Keratinocyte (primary cell): ENCODE results near the gene CDH15. TPM values are rescaled to one million over a fixed set of nuclear protein-coding genes. Genes with fewer than 3 reads are reported as not detected.

ENCODE experiments used
- DNase-seq: peaks from one replicate; pipeline ENCODE4 v3.0.0-alpha.2; 2011; ENCODE audit warnings: low read depth, missing footprints, low spot score
- FAIRE-seq: peaks from 2 replicates; lab custom pipeline; 2011; peaks lifted over from hg19 to GRCh38; lab: Jason Lieb, UNC
- H2AFZ ChIP-seq: 2 replicates; pipeline ENCODE4 v1.6.0; 2012; ENCODE audit warnings: low read length, control low read depth, inconsistent platforms; ENCODE audit not compliant: control insufficient read depth
- H3K27ac ChIP-seq: 2 replicates; pipeline ENCODE4 v1.5.1; 2011; ENCODE audit warnings: low read length; ENCODE audit not compliant: control insufficient read depth, insufficient read depth
- H3K27me3 ChIP-seq: 3 replicates; pipeline ENCODE4 v1.6.0; 2011; ENCODE audit warnings: low read length; ENCODE audit not compliant: control insufficient read depth, insufficient read depth; ENCODE audit errors: extremely low read depth
- H3K36me3 ChIP-seq, 2 experiments: 2 replicates in 1 of 2; 3 replicates in 1 of 2; pipeline ENCODE4 v1.5.1; 2011; ENCODE audit warnings: low read length in 2 of 2, mild to moderate bottlenecking in 1 of 2; ENCODE audit not compliant: control insufficient read depth in 2 of 2, insufficient read depth in 2 of 2; ENCODE audit errors: extremely low read depth in 1 of 2
- H3K4me1 ChIP-seq: 3 replicates; pipeline ENCODE4 v1.5.1; 2011; ENCODE audit warnings: low read length; ENCODE audit not compliant: control insufficient read depth, insufficient read depth; ENCODE audit errors: extremely low read depth
- H3K4me2 ChIP-seq: 3 replicates; pipeline ENCODE4 v1.6.0; 2011; ENCODE audit warnings: low read depth, low read length; ENCODE audit not compliant: control insufficient read depth, insufficient read depth; ENCODE audit errors: extremely low read depth
- H3K4me3 ChIP-seq, 3 experiments: fragments of 200-600 bp in 1 of 3; sonication (generic) in 1 of 3; 2 replicates in 2 of 3; 3 replicates in 1 of 3; pipeline ENCODE4 v1.5.1; 2011 to 2016; ENCODE audit warnings: low read length in 3 of 3, mild to moderate bottlenecking in 3 of 3, control low read depth in 2 of 3, inconsistent platforms in 1 of 3, low read depth in 1 of 3, mixed read lengths in 1 of 3, mixed run types in 1 of 3, moderate library complexity in 1 of 3; ENCODE audit not compliant: control insufficient read depth in 2 of 3, insufficient read depth in 2 of 3; ENCODE audit errors: extremely low read depth in 1 of 3
- H3K79me2 ChIP-seq: 2 replicates; pipeline ENCODE4 v1.6.0; 2012; ENCODE audit warnings: low read length; ENCODE audit not compliant: control insufficient read depth, insufficient read depth
- H3K9ac ChIP-seq: 3 replicates; pipeline ENCODE4 v1.6.0; 2011; ENCODE audit warnings: low read length; ENCODE audit not compliant: control insufficient read depth, insufficient read depth; ENCODE audit errors: extremely low read depth
- H3K9me1 ChIP-seq: 3 replicates; pipeline ENCODE4 v1.6.0; 2011; ENCODE audit warnings: low read length; ENCODE audit not compliant: control insufficient read depth, insufficient read depth; ENCODE audit errors: extremely low read depth
- H3K9me3 ChIP-seq: 2 replicates; pipeline ENCODE4 v1.5.1; 2012; ENCODE audit warnings: low read depth, low read length; ENCODE audit not compliant: control insufficient read depth
- H4K20me1 ChIP-seq: 3 replicates; pipeline ENCODE4 v1.6.0; 2011; ENCODE audit warnings: low read length; ENCODE audit not compliant: control insufficient read depth, insufficient read depth; ENCODE audit errors: extremely low read depth
- CTCF ChIP-seq, 3 experiments: IDR thresholded peaks in 1 of 3; conservative IDR thresholded peaks in 1 of 3; optimal IDR thresholded peaks in 1 of 3; 2 replicates in 2 of 3; 3 replicates in 1 of 3; pipeline versions ENCODE3 to v1.5.1; 2011; ENCODE audit warnings: low read length in 3 of 3, mild to moderate bottlenecking in 3 of 3, moderate library complexity in 2 of 3, control low read depth in 1 of 3, inconsistent platforms in 1 of 3; ENCODE audit not compliant: insufficient read depth in 2 of 3; ENCODE audit errors: extremely low read depth in 1 of 3
- EZH2 ChIP-seq: IDR thresholded peaks from one replicate; pipeline ENCODE4 v1.6.1; 2012; ENCODE audit warnings: inconsistent platforms, mild to moderate bottlenecking, low read length, moderate library complexity
- dilution Hi-C: fragments of 300-500 bp; cut with MboI; formaldehyde crosslinking; loops from one replicate; pipeline ENCODE4 v1.7.0; 2020; ENCODE audit warnings: low sequenced_read_pairs; ENCODE audit not compliant: extremely low pct_ligation_motif_present
- polyA plus RNA-seq, 5 experiments: library from polyadenylated mRNA; depleted of rRNA in 3 of 5; stranded (reverse) in 3 of 5; stranded (forward) in 1 of 5; unstranded in 1 of 5; fragments of >200 nt; gene quantifications; 1 replicate in 1 of 5; 2 replicates in 3 of 5; 3 replicates in 1 of 5; pipeline versions ENCODE4 v1.2.1 to v1.2.3, GENCODE V29; 2011 to 2012; ENCODE audit warnings: missing spikeins in 2 of 5, low read depth in 1 of 5, low replicate concordance in 1 of 5

The CDH15 gene
- polyA plus RNA-seq, 1 donor (not counting 4 experiments of a cell fraction or from before 2014, with no cell fraction given): not detected

- no peak overlapping the region for H3K4me2 ChIP-seq
- peaks cover 10% of the 10 kb centered on the region for H3K9me3 ChIP-seq
- H3K4me1 ChIP-seq: peaks cover 5% of the 10 kb centered on the region
- no peaks in the 10 kb centered on the region for H3K36me3 ChIP-seq
- FAIRE-seq (no peak), DNase-seq (no peak)
- no peaks in the 10 kb centered on the region for H3K9me1 ChIP-seq
- H2AFZ ChIP-seq: no peak overlapping the region
- H3K27ac ChIP-seq: no peak overlapping the region
- dilution Hi-C loops: no loop called here
- no peaks in the 10 kb centered on the region for H4K20me1 ChIP-seq
- H3K4me3 ChIP-seq: no peak overlapping the region
- H3K79me2 ChIP-seq: no peaks in the 10 kb centered on the region
- H3K9ac ChIP-seq: no peak overlapping the region
- TF ChIP-seq EZH2 (no peak), CTCF (optimal IDR thresholded peaks at IDR 0.05 in 1 of 3, IDR thresholded peaks at IDR 0.05 in 1 of 3, conservative IDR thresholded peaks at IDR 0.05 in 1 of 3; ENCODE audit: extremely low read depth in 1 of 3, insufficient read depth in 2 of 3, low read length in 3 of 3) (no peak)
- H3K27me3 ChIP-seq: peaks cover 31% of the 10 kb centered on the region
Observed at GRCh38 chr16:89155184-89155679, 16.3 kb upstream of the CDH15 start.

- Histone ChIP-seq H3K36me3 (no peaks in the 10 kb centered on the region), H2AFZ (no peak overlapping the region), H3K4me1 (no peaks in the 10 kb centered on the region), H3K4me2 (no peak overlapping the region), H3K27ac (no peak overlapping the region), H3K9me3 (peaks cover 10% of the 10 kb centered on the region), H3K9me1 (no peaks in the 10 kb centered on the region), H3K27me3 (peaks cover 31% of the 10 kb centered on the region), H3K4me3 (no peak overlapping the region), H4K20me1 (no peaks in the 10 kb centered on the region), H3K9ac (no peak overlapping the region), H3K79me2 (no peaks in the 10 kb centered on the region)
- dilution Hi-C loops: no loop called here
- no peak for DNase-seq
- FAIRE-seq: no peak
- TF ChIP-seq CTCF (optimal IDR thresholded peaks at IDR 0.05 in 1 of 3, IDR thresholded peaks at IDR 0.05 in 1 of 3, conservative IDR thresholded peaks at IDR 0.05 in 1 of 3; ENCODE audit: extremely low read depth in 1 of 3, insufficient read depth in 2 of 3, low read length in 3 of 3) (no peak), EZH2 (no peak)
Observed at GRCh38 chr16:89155851-89156739, 15.5 kb upstream of the CDH15 start.
